ENCODE measurements around the gene THBS2. TPM values are rescaled to one million over a fixed set of nuclear protein-coding genes. Genes with fewer than 3 reads are reported as not detected.

THBS2 gene
- total RNA-seq, 1 donor from 2014 or later, result 0.13 TPM

DNA sequence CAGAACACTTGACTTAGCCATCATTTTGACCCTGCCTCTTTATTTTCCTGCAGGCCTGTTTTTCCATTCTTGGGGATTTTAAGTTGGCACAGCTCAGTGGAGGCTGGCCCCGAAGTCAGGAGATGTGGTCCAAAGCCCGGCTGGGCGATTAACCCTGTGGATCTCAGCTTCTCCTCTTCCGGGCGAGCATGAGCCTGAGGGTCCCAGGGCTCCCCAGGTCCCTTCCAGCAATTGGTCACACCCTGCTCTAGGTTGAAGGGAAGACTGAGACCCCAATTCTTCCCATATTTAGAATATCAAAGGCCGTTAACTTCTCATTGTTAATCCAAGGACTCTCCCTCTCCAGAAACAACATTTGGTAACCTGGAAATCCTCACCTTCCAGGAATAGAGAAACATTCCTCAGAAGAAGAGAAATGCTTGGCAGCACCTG lies 2.3 kb downstream of the THBS2 start:
- DNase-seq (ENCODE audit: low spot score), result no peak
- H3K9me3 Mint-ChIP-seq, result peaks cover 4% of the 10 kb centered on the region
- TF ChIP-seq, protein P1, sequence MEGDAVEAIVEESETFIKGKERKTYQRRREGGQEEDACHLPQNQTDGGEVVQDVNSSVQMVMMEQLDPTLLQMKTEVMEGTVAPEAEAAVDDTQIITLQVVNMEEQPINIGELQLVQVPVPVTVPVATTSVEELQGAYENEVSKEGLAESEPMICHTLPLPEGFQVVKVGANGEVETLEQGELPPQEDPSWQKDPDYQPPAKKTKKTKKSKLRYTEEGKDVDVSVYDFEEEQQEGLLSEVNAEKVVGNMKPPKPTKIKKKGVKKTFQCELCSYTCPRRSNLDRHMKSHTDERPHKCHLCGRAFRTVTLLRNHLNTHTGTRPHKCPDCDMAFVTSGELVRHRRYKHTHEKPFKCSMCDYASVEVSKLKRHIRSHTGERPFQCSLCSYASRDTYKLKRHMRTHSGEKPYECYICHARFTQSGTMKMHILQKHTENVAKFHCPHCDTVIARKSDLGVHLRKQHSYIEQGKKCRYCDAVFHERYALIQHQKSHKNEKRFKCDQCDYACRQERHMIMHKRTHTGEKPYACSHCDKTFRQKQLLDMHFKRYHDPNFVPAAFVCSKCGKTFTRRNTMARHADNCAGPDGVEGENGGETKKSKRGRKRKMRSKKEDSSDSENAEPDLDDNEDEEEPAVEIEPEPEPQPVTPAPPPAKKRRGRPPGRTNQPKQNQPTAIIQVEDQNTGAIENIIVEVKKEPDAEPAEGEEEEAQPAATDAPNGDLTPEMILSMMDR (IDR thresholded peaks at IDR 0.05), result no peak
- TF ChIP-seq EZH2 (IDR thresholded peaks at IDR 0.05) (no peak), EZH2phosphoT487 (IDR thresholded peaks at IDR 0.05) (no peak)
- peaks cover 50% of the 10 kb centered on the region for H3K27me3 ChIP-seq
- no peaks in the 10 kb centered on the region for H3K79me2 ChIP-seq (ENCODE audit: low read depth)
- no peak overlapping the region for H3K4me2 ChIP-seq
- H3K36me3 ChIP-seq, result no peaks in the 10 kb centered on the region
- no peak overlapping the region for H3K27ac ChIP-seq
- H3K4me1 ChIP-seq, result peaks cover 25% of the 10 kb centered on the region
- H4K20me1 ChIP-seq (ENCODE audit: low read depth), result peaks cover 6% of the 10 kb centered on the region
- no peak overlapping the region for H3K9ac ChIP-seq
- H3K4me3 Mint-ChIP-seq, result no peak overlapping the region
- no peak overlapping the region for H3K4me3 ChIP-seq
- H3K36me3 Mint-ChIP-seq, result peaks cover 15% of the 10 kb centered on the region
- H3K4me1 Mint-ChIP-seq, result peaks cover 34% of the 10 kb centered on the region
- peaks cover 25% of the 10 kb centered on the region for H3K27me3 Mint-ChIP-seq (ENCODE audit: insufficient read depth, low read depth)
- H2AFZ ChIP-seq (replicated peaks), result no peak overlapping the region
- no peaks in the 10 kb centered on the region for H3K9me3 ChIP-seq (ENCODE audit: low read depth)
- peaks cover 27% of the 10 kb centered on the region for H3F3A ChIP-seq (ENCODE audit: low read depth)
- H3K27ac Mint-ChIP-seq, result no peak overlapping the region

- H3K36me3 Mint-ChIP-seq, result peaks cover 15% of the 10 kb centered on the region
- peaks cover 25% of the 10 kb centered on the region for H3K4me1 ChIP-seq
- H2AFZ ChIP-seq (replicated peaks), result no peak overlapping the region
- peaks cover 6% of the 10 kb centered on the region for H4K20me1 ChIP-seq (ENCODE audit: low read depth)
- peaks cover 22% of the 10 kb centered on the region for H3K27me3 Mint-ChIP-seq (ENCODE audit: insufficient read depth, low read depth)
- TF ChIP-seq, protein P1 (IDR thresholded peaks at IDR 0.05), result no peak
- TF ChIP-seq EZH2 (IDR thresholded peaks at IDR 0.05) (no peak), EZH2phosphoT487 (IDR thresholded peaks at IDR 0.05) (no peak)
- no peaks in the 10 kb centered on the region for H3K9me3 ChIP-seq (ENCODE audit: low read depth)
- no peak for DNase-seq (ENCODE audit: low spot score)
- peaks cover 34% of the 10 kb centered on the region for H3K4me1 Mint-ChIP-seq
- H3F3A ChIP-seq (ENCODE audit: low read depth), result peaks cover 27% of the 10 kb centered on the region
- no peak overlapping the region for H3K4me3 Mint-ChIP-seq
- no peak overlapping the region for H3K27ac Mint-ChIP-seq
- no peaks in the 10 kb centered on the region for H3K36me3 ChIP-seq
- H3K79me2 ChIP-seq (ENCODE audit: low read depth), result no peaks in the 10 kb centered on the region
- H3K27me3 ChIP-seq, result peaks cover 48% of the 10 kb centered on the region
- H3K9me3 Mint-ChIP-seq, result peaks cover 2% of the 10 kb centered on the region
- H3K4me3 ChIP-seq, result no peak overlapping the region
- no peak overlapping the region for H3K9ac ChIP-seq
- no peak overlapping the region for H3K27ac ChIP-seq
- H3K4me2 ChIP-seq, result no peak overlapping the region
These were observed 3.0 kb downstream of the THBS2 start for GRCh38 chr6:169250660-169251059.

DNA sequence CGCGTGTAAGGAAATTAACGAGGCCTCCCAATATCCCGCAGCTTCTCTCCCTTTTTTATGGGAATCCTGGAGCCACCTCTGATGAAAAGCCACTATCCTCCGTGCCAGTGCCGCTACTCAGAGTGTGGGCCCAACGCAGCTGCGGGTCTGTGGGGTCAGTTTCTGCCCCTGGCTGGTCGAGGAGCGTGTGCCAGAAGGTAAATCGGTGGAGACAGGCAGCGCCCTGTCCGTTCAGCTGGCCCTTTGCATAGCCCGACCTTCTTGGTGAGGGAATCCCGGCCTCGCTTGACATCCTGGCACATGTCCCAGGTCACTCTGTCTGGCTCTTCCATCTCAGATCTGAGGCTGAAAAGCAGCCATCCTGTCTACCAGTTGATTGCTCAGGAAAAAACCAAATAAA lies 4.6 kb downstream of the THBS2 start:
- H3K4me1 Mint-ChIP-seq, result peaks cover 28% of the 10 kb centered on the region
- Histone ChIP-seq H3K4me1 (peaks cover 25% of the 10 kb centered on the region), H2AFZ (replicated peaks) (no peak overlapping the region), H3K79me2 (ENCODE audit: low read depth) (no peaks in the 10 kb centered on the region), H3K9me3 (ENCODE audit: low read depth) (no peaks in the 10 kb centered on the region), H3F3A (ENCODE audit: low read depth) (peaks cover 27% of the 10 kb centered on the region), H3K27me3 (peaks cover 33% of the 10 kb centered on the region), H3K9ac (no peak overlapping the region), H3K4me3 (no peak overlapping the region), H3K36me3 (no peaks in the 10 kb centered on the region), H3K27ac (no peak overlapping the region), H4K20me1 (ENCODE audit: low read depth) (peaks cover 6% of the 10 kb centered on the region), H3K4me2 (no peak overlapping the region)
- no peak overlapping the region for H3K4me3 Mint-ChIP-seq
- no peak for DNase-seq (ENCODE audit: low spot score)
- peaks cover 2% of the 10 kb centered on the region for H3K9me3 Mint-ChIP-seq
- H3K27me3 Mint-ChIP-seq (ENCODE audit: insufficient read depth, low read depth), result peaks cover 14% of the 10 kb centered on the region
- no peak overlapping the region for H3K27ac Mint-ChIP-seq
- peaks cover 17% of the 10 kb centered on the region for H3K36me3 Mint-ChIP-seq
- no peak for TF ChIP-seq EZH2 (IDR thresholded peaks at IDR 0.05)
- TF ChIP-seq EZH2phosphoT487 (IDR thresholded peaks at IDR 0.05), result no peak
- TF ChIP-seq, protein P1 (IDR thresholded peaks at IDR 0.05), result no peak
